Measurements from ENCODE around the gene LHCGR. TPM values are rescaled to one million over a fixed set of nuclear protein-coding genes. Genes with fewer than 3 reads are reported as not detected.
"Not testable (repeated sequence)": the region's sequence is repeated elsewhere in the genome, so short reads cannot be mapped to it uniquely, and the experiment has no call there.

LHCGR gene
- total RNA-seq, 2 experiments from 2014 or later = not detected

- no peaks in the 10 kb centered on the region for H3K36me3 Mint-ChIP-seq
- no peak overlapping the region for H3K4me3 Mint-ChIP-seq
- no peaks in the 10 kb centered on the region for H3K4me1 Mint-ChIP-seq
- no peak overlapping the region for H3K27ac Mint-ChIP-seq
- H3K9me3 Mint-ChIP-seq = peaks cover 7% of the 10 kb centered on the region
- H3K27me3 Mint-ChIP-seq = peaks cover 26% of the 10 kb centered on the region
- DNase-seq = no peak
Measured at GRCh38 chr2:48759682-48760081, 4.2 kb upstream of the LHCGR start.

GRCh38 chr2:48756289-48756688 is 765 bp upstream of the LHCGR start:
- H3K27ac Mint-ChIP-seq = no peak overlapping the region
- no peaks in the 10 kb centered on the region for H3K9me3 Mint-ChIP-seq
- H3K4me1 Mint-ChIP-seq = no peaks in the 10 kb centered on the region
- no peaks in the 10 kb centered on the region for H3K36me3 Mint-ChIP-seq
- peaks cover 36% of the 10 kb centered on the region for H3K27me3 Mint-ChIP-seq
- H3K4me3 Mint-ChIP-seq = no peak overlapping the region
- DNase-seq = no peak

GRCh38 chr2:48754874-48755273 is 650 bp downstream of the LHCGR start:
- no peak for DNase-seq
- peaks cover 36% of the 10 kb centered on the region for H3K27me3 Mint-ChIP-seq

GRCh38 chr2:48753228-48753627 is 2.3 kb downstream of the LHCGR start:
- no peak overlapping the region for H3K27ac Mint-ChIP-seq
- peaks cover 36% of the 10 kb centered on the region for H3K27me3 Mint-ChIP-seq
- no peak overlapping the region for H3K4me3 Mint-ChIP-seq
- no peaks in the 10 kb centered on the region for H3K36me3 Mint-ChIP-seq
- H3K9me3 Mint-ChIP-seq = no peaks in the 10 kb centered on the region
- DNase-seq = no peak
- H3K4me1 Mint-ChIP-seq = no peaks in the 10 kb centered on the region

More at GRCh38 chr2:48754874-48755273, 650 bp downstream of the LHCGR start:
- H3K9me3 Mint-ChIP-seq = no peaks in the 10 kb centered on the region
- no peak overlapping the region for H3K27ac Mint-ChIP-seq
- no peaks in the 10 kb centered on the region for H3K36me3 Mint-ChIP-seq
- no peak overlapping the region for H3K4me3 Mint-ChIP-seq
- no peaks in the 10 kb centered on the region for H3K4me1 Mint-ChIP-seq

GRCh38 chr2:48750128-48750739 is 5.3 kb downstream of the LHCGR start:
- no peaks in the 10 kb centered on the region for H3K36me3 Mint-ChIP-seq
- H3K27me3 Mint-ChIP-seq = peaks cover 16% of the 10 kb centered on the region
- H3K4me3 Mint-ChIP-seq = no peak overlapping the region
- DNase-seq = no peak
- H3K4me1 Mint-ChIP-seq = no peaks in the 10 kb centered on the region
- H3K9me3 Mint-ChIP-seq = no peaks in the 10 kb centered on the region
- no peak overlapping the region for H3K27ac Mint-ChIP-seq

GRCh38 chr2:48749291-48750127 is 6.0 kb downstream of the LHCGR start:
- no peaks in the 10 kb centered on the region for H3K4me1 Mint-ChIP-seq
- H3K9me3 Mint-ChIP-seq = no peaks in the 10 kb centered on the region
- no peak overlapping the region for H3K4me3 Mint-ChIP-seq
- no peaks in the 10 kb centered on the region for H3K36me3 Mint-ChIP-seq
- H3K27ac Mint-ChIP-seq = no peak overlapping the region
- no peak for DNase-seq
- peaks cover 9% of the 10 kb centered on the region for H3K27me3 Mint-ChIP-seq

- Mint-ChIP-seq H3K4me3 (no peak overlapping the region), H3K4me1 (no peaks in the 10 kb centered on the region), H3K9me3 (no peaks in the 10 kb centered on the region), H3K27ac (no peak overlapping the region), H3K36me3 (no peaks in the 10 kb centered on the region), H3K27me3 (no peaks in the 10 kb centered on the region)
- DNase-seq = no peak
Measured at GRCh38 chr2:48747319-48747718, 8.2 kb downstream of the LHCGR start.

- H3K36me3 Mint-ChIP-seq, H3K4me3 Mint-ChIP-seq, H3K9me3 Mint-ChIP-seq, H3K4me1 Mint-ChIP-seq, H3K27ac Mint-ChIP-seq, H3K27me3 Mint-ChIP-seq, DNase-seq: not testable (repeated sequence)
Measured at GRCh38 chr2:48739236-48739635, 16.3 kb downstream of the LHCGR start.

GRCh38 chr2:48738806-48739205 is 16.7 kb downstream of the LHCGR start:
- no peaks in the 10 kb centered on the region for H3K36me3 Mint-ChIP-seq
- no peak overlapping the region for H3K4me3 Mint-ChIP-seq
- no peak overlapping the region for H3K27ac Mint-ChIP-seq
- H3K27me3 Mint-ChIP-seq = peaks cover 4% of the 10 kb centered on the region
- no peaks in the 10 kb centered on the region for H3K9me3 Mint-ChIP-seq
- DNase-seq = no peak
- H3K4me1 Mint-ChIP-seq = no peaks in the 10 kb centered on the region

- no peak for DNase-seq
- peaks cover 4% of the 10 kb centered on the region for H3K27me3 Mint-ChIP-seq
- no peaks in the 10 kb centered on the region for H3K4me1 Mint-ChIP-seq
- H3K36me3 Mint-ChIP-seq = no peaks in the 10 kb centered on the region
- H3K9me3 Mint-ChIP-seq = no peaks in the 10 kb centered on the region
- no peak overlapping the region for H3K4me3 Mint-ChIP-seq
- H3K27ac Mint-ChIP-seq = no peak overlapping the region
Measured at GRCh38 chr2:48736251-48736650, 19.3 kb downstream of the LHCGR start.

GRCh38 chr2:48734576-48735303 is 20.8 kb downstream of the LHCGR start:
- Mint-ChIP-seq H3K27me3 (peaks cover 4% of the 10 kb centered on the region), H3K4me3 (no peak overlapping the region), H3K4me1 (no peaks in the 10 kb centered on the region), H3K27ac (no peak overlapping the region), H3K9me3 (no peaks in the 10 kb centered on the region), H3K36me3 (no peaks in the 10 kb centered on the region)
- no peak for DNase-seq

GRCh38 chr2:48733067-48733503 is 22.4 kb downstream of the LHCGR start:
- no peak for DNase-seq
- no peak overlapping the region for H3K4me3 Mint-ChIP-seq
- no peaks in the 10 kb centered on the region for H3K36me3 Mint-ChIP-seq
- no peaks in the 10 kb centered on the region for H3K4me1 Mint-ChIP-seq
- H3K27me3 Mint-ChIP-seq = peaks cover 9% of the 10 kb centered on the region
- H3K27ac Mint-ChIP-seq = no peak overlapping the region
- no peaks in the 10 kb centered on the region for H3K9me3 Mint-ChIP-seq

GRCh38 chr2:48728840-48729239 is 26.7 kb downstream of the LHCGR start:
- Mint-ChIP-seq H3K36me3 (no peaks in the 10 kb centered on the region), H3K27me3 (peaks cover 5% of the 10 kb centered on the region), H3K27ac (no peak overlapping the region), H3K4me3 (no peak overlapping the region), H3K4me1 (no peaks in the 10 kb centered on the region), H3K9me3 (no peaks in the 10 kb centered on the region)
- no peak for DNase-seq

GRCh38 chr2:48728295-48728694 is 27.2 kb downstream of the LHCGR start:
- no peak for DNase-seq
- H3K4me1 Mint-ChIP-seq = no peaks in the 10 kb centered on the region
- no peak overlapping the region for H3K27ac Mint-ChIP-seq
- no peak overlapping the region for H3K4me3 Mint-ChIP-seq
- peaks cover 5% of the 10 kb centered on the region for H3K27me3 Mint-ChIP-seq
- H3K9me3 Mint-ChIP-seq = no peaks in the 10 kb centered on the region
- no peaks in the 10 kb centered on the region for H3K36me3 Mint-ChIP-seq

GRCh38 chr2:48727560-48727959 is 28.0 kb downstream of the LHCGR start:
- peaks cover 5% of the 10 kb centered on the region for H3K27me3 Mint-ChIP-seq
- no peaks in the 10 kb centered on the region for H3K36me3 Mint-ChIP-seq
- H3K4me1 Mint-ChIP-seq = no peaks in the 10 kb centered on the region
- H3K4me3 Mint-ChIP-seq = no peak overlapping the region
- no peak for DNase-seq
- no peaks in the 10 kb centered on the region for H3K9me3 Mint-ChIP-seq
- no peak overlapping the region for H3K27ac Mint-ChIP-seq

Data from activated naive CD8-positive, alpha-beta T cell treated with anti-CD3 and anti-CD28 coated beads for 36 hours (primary cell).